H1 (cell line): Measurements from ENCODE around the gene SKAP2. TPM values are rescaled to one million over a fixed set of nuclear protein-coding genes. Genes with fewer than 3 reads are reported as not detected.

Experiments
- CBX5 ChIP-seq: fragments of 300-800, 300-1000 bp; sonication (generic); IDR thresholded peaks from 2 replicates; pipeline ENCODE4 v1.7.1; 2016; ENCODE audit warnings: antibody characterized with exemption, low read length, low read depth
- POLR2A ChIP-seq, 2 experiments: IDR thresholded peaks; 1 replicate in 1 of 2; 2 replicates in 1 of 2; pipeline ENCODE4 v1.6.1; 2011; ENCODE audit warnings: low read depth in 2 of 2, low read length in 2 of 2, mild to moderate bottlenecking in 2 of 2; ENCODE audit errors: control extremely low read depth in 1 of 2
- RBBP5 ChIP-seq: IDR thresholded peaks from 2 replicates; pipeline ENCODE4 v1.7.1; 2012; ENCODE audit warnings: low read depth, mild to moderate bottlenecking, inconsistent platforms, low read length, moderate library complexity, borderline replicate concordance
- RXRA ChIP-seq: IDR thresholded peaks from 2 replicates; pipeline ENCODE4 v1.6.1; 2011; ENCODE audit warnings: low read depth, mild to moderate bottlenecking, low read length, moderate library complexity; ENCODE audit not compliant: insufficient read depth
- TCF12 ChIP-seq: IDR thresholded peaks from 2 replicates; pipeline ENCODE4 v1.6.1; 2011; ENCODE audit warnings: low read depth, mild to moderate bottlenecking, low read length
- polyA plus RNA-seq, 7 experiments: library from polyadenylated mRNA; depleted of rRNA in 3 of 7; stranded (reverse) in 5 of 7; unstranded in 2 of 7; fragments of >200 nt in 5 of 7; fragments of 200-250 nt in 2 of 7; gene quantifications; 1 replicate in 5 of 7; 2 replicates in 1 of 7; 4 replicates in 1 of 7; pipeline versions ENCODE4 v1.2.1 to v1.2.3, GENCODE V29; 2011 to 2013; ENCODE audit warnings: missing spikeins in 2 of 7, mixed read lengths in 2 of 7
- total RNA-seq: library from RNA; stranded (reverse); fragmentation: NEBNext Ultra II Directional; extraction: Animal tissue kit (Norgen Biotek cat#: 25700); gene quantifications from 2 replicates; pipeline ENCODE4 v1.2.1, GENCODE V29; 2021
- TF ChIP-seq, protein P1 (sequence below): IDR thresholded peaks from 2 replicates; pipeline ENCODE4 v1.6.1; 2011; ENCODE audit warnings: low read length, improper control_type of control experiment

The SKAP2 gene
- total and polyA plus RNA-seq, 2 of the 8 experiments (the other 6 are each of a cell fraction or from before 2014, with no cell fraction given): 0.53 to 5.1 TPM

DNA sequence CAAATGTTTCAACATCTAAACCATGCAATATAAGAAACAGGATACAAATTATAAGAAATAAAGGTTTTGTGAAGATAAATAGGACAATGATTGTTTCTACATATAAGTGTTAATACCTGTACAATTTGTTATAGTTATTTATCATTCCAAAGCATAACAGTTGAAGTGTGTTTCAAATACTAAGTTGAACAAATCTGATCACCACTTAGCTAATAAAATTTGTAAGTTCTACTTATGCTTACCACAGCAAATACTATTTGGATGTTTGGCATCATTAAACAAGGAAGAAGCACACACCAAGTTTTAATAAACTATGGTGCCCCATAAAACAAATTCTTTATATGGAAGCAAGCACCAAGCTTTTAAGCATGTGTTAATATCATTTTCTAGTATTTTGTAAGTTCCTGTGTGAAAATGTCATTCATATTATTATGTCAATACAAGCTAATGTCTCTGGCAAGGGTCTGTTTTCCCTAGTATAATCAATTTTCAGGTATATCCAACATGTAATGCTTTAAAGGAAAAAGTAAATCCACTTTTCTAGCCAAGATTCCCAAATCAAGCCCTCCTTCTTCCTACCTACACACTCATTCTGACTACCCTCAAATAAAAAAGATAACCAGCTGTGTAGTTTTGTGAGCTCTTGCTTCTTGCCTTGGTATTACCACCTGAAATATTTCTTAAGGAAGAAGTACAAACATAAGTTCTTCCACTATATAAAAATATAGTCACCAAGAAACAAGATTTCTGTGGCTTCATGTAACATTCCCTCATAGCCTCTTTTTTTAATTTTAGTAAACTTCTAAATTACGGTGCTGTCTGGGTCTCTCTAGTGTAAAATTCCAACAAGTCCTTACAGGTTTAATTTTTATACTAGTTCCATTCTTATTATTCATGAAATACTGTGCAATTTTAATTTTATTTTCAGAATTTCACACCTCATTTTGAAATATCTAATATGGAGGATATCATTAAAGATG is 9.2 kb downstream of the SKAP2 start (continued):
- no peak for TF ChIP-seq CBX5
- TF ChIP-seq TCF12: no peak
- TF ChIP-seq RXRA: no peak
- no peak for TF ChIP-seq POLR2A (IDR thresholded peaks at IDR 0.05; ENCODE audit: control extremely low read depth in 1 of 2, low read depth in 2 of 2, low read length in 2 of 2)
- no peak for TF ChIP-seq RBBP5
- TF ChIP-seq, protein P1, sequence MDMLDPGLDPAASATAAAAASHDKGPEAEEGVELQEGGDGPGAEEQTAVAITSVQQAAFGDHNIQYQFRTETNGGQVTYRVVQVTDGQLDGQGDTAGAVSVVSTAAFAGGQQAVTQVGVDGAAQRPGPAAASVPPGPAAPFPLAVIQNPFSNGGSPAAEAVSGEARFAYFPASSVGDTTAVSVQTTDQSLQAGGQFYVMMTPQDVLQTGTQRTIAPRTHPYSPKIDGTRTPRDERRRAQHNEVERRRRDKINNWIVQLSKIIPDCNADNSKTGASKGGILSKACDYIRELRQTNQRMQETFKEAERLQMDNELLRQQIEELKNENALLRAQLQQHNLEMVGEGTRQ: no peak
- TF ChIP-seq, all 59 proteins: peak for 0
